Esophagus squamous epithelium (tissue), 5 donors: ENCODE results near the gene PRR19. TPM values are rescaled to one million over a fixed set of nuclear protein-coding genes. Genes with fewer than 3 reads are reported as not detected.

Source experiments
- DNase-seq: peaks from one replicate; lab custom pipeline; 2025; lab: John Stamatoyannopoulos, UW
- H3K27ac ChIP-seq, 4 donors: fragments of 200-600 bp; sonication (generic); one replicate each; pipeline ENCODE4 v1.5.1; 2016 to 2019; ENCODE audit warnings: mild to moderate bottlenecking in 1 of 4
- H3K27me3 ChIP-seq, 4 donors: fragments of 200-600 bp; sonication (generic); 1 replicate in 3 of 4; 2 replicates in 1 of 4; pipeline versions ENCODE4 v1.5.1 to v1.6.0; 2017 to 2021; ENCODE audit warnings: antibody characterized with exemption in 1 of 4
- H3K36me3 ChIP-seq, 3 donors: fragments of 200-600 bp; sonication (generic); one replicate each; pipeline ENCODE4 v1.5.1; 2016 to 2019
- H3K4me1 ChIP-seq, 3 donors: fragments of 200-600 bp; sonication (generic); one replicate each; pipeline ENCODE4 v1.5.1; 2017 to 2019
- H3K4me3 ChIP-seq, 4 donors: fragments of 200-600 bp; sonication (generic); 1 replicate in 3 of 4; 2 replicates in 1 of 4; pipeline ENCODE4 v1.5.1; 2016 to 2019; ENCODE audit warnings: mild to moderate bottlenecking in 2 of 4, moderate library complexity in 1 of 4
- H3K9me3 ChIP-seq, 3 donors: fragments of 200-600 bp; sonication (generic); one replicate each; pipeline ENCODE4 v1.5.1; 2016 to 2019
- POLR2A ChIP-seq, 4 donors: fragments of 450-650 bp; IDR thresholded peaks; one replicate each; pipeline ENCODE4 v1.6.1; 2017; ENCODE audit warnings: antibody characterized with exemption in 4 of 4, mild to moderate bottlenecking in 4 of 4, moderate library complexity in 3 of 4
- WGBS, 2 donors: methylation state at CpG; one replicate each; pipeline ENCODE4 v1.1.5; 2018; 5-methylcytosine and 5-hydroxymethylcytosine counted together
- intact Hi-C: fragments of 100-400 bp; cut with DNase I; formaldehyde crosslinking; loops from one replicate; pipeline ENCODE4 v1.15.0; 2022
- total RNA-seq, 4 donors: library from RNA; depleted of rRNA; stranded (reverse); fragments of >200 nt; gene quantifications; one replicate each; pipeline ENCODE4 v1.1.0, GENCODE V29; 2016
- TF ChIP-seq, protein P1 (sequence below), 6 experiments: fragments of 450-650 bp in 4 of 6; fragments of 200-600 bp in 2 of 6; sonication (generic) in 2 of 6; IDR thresholded peaks; one replicate each; pipeline ENCODE4 v1.5.1; 2016 to 2019; ENCODE audit warnings: antibody characterized with exemption in 6 of 6, mild to moderate bottlenecking in 4 of 6, moderate library complexity in 4 of 6
- donor health status: DM: yes; HTN: yes; CAD: no.

PRR19 gene
- total RNA-seq, 4 donors from 2014 or later = 0.75 to 1.0 (median 0.82) TPM

GRCh38 chr19:42288387-42288786 lies 13.5 kb upstream of the PRR19 start:
- Histone ChIP-seq H3K27ac (no peak overlapping the region), H3K9me3 (no peaks in the 10 kb centered on the region), H3K27me3 (no peaks in the 10 kb centered on the region), H3K4me3 (no peak overlapping the region), H3K36me3 (peaks cover 54 to 68% (median 59%) of the 10 kb centered on the region in 3 donors), H3K4me1 (peaks cover 21 to 59% (median 33%) of the 10 kb centered on the region in 3 donors)
- intact Hi-C loops = no loop called here
- DNase-seq = no peak
- 75 to 89% methylated on average over 3 to 4 of the region's 4 CpGs for WGBS, 2 donors
- TF ChIP-seq, protein P1, sequence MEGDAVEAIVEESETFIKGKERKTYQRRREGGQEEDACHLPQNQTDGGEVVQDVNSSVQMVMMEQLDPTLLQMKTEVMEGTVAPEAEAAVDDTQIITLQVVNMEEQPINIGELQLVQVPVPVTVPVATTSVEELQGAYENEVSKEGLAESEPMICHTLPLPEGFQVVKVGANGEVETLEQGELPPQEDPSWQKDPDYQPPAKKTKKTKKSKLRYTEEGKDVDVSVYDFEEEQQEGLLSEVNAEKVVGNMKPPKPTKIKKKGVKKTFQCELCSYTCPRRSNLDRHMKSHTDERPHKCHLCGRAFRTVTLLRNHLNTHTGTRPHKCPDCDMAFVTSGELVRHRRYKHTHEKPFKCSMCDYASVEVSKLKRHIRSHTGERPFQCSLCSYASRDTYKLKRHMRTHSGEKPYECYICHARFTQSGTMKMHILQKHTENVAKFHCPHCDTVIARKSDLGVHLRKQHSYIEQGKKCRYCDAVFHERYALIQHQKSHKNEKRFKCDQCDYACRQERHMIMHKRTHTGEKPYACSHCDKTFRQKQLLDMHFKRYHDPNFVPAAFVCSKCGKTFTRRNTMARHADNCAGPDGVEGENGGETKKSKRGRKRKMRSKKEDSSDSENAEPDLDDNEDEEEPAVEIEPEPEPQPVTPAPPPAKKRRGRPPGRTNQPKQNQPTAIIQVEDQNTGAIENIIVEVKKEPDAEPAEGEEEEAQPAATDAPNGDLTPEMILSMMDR (IDR thresholded peaks at IDR 0.05) = no peak

GRCh38 chr19:42288881-42289555 lies 12.9 kb upstream of the PRR19 start:
- Histone ChIP-seq H3K27me3 (no peaks in the 10 kb centered on the region), H3K36me3 (peaks cover 60 to 75% (median 63%) of the 10 kb centered on the region in 3 donors), H3K4me1 (peaks cover 21 to 57% (median 31%) of the 10 kb centered on the region in 3 donors), H3K4me3 (no peak overlapping the region), H3K9me3 (no peaks in the 10 kb centered on the region), H3K27ac (no peak overlapping the region)
- intact Hi-C loops = no loop called here
- TF ChIP-seq POLR2A (IDR thresholded peaks at IDR 0.05) = no peak
- TF ChIP-seq, protein P1 (IDR thresholded peaks at IDR 0.05) = no peak
- no peak for DNase-seq
- 73 to 82% methylated on average over 2 to 4 of the region's 22 CpGs for WGBS, 2 donors

DNA sequence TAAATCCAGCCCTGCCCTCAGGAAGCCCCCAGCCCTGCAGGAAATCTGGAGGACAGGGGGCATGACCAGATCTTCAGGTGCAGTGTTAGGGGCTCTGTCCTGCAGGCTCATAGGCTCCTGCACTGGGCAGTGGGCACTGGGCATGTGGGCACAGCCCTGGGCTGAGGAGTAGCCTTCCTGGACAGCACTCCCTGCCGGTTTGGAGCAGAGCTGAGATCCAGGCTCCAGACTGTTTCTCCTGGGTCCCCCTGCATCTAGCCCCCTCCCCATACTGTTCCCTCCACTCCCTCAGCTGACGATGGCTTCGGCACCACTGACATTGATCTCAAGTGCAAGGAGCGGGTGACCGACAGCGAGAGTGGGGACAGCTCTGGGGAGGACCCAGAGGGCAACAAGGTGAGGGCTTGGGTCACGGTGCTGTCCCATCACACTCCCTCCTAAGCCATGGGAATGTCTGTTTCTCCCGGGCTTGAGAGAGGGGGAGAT lies 12.3 kb upstream of the PRR19 start:
- H3K36me3 ChIP-seq = peaks cover 64 to 80% (median 69%) of the 10 kb centered on the region in 3 donors
- intact Hi-C loops = loop anchor here (10.0 kb wide), 1 partner anchor 45 kb away; the partner anchor contains the start of gene GSK3A
- 81 to 91% methylated on average over 3 to 8 of the region's 8 CpGs for WGBS, 2 donors

DNA sequence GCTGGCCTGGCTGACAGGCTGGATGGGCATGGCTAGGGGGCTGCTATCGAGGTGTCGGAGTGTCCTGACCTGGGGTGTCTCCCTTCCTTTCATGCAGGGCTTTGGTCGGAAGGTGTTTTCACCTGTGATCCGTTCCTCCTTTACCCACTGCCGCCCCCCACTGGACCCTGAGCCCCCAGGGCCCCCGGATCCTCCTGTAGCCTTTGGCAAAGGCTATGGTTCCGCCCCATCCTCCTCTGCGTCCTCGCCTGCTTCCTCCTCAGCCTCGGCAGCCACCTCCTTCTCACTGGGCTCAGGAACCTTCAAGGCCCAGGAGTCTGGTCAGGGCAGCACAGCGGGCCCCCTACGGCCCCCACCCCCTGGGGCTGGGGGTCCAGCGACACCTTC lies 11.8 kb upstream of the PRR19 start:
- H3K36me3 ChIP-seq = peaks cover 64 to 86% (median 73%) of the 10 kb centered on the region in 3 donors
- no peak overlapping the region for H3K4me3 ChIP-seq
- H3K4me1 ChIP-seq = peaks cover 16 to 50% (median 23%) of the 10 kb centered on the region in 3 donors
- intact Hi-C loops = loop anchor here (10.0 kb wide), 1 partner anchor 45 kb away; the partner anchor contains the start of gene GSK3A
- H3K27ac ChIP-seq = no peak overlapping the region
- no peaks in the 10 kb centered on the region for H3K27me3 ChIP-seq
- TF ChIP-seq, protein P1 (IDR thresholded peaks at IDR 0.05) = no peak
- TF ChIP-seq POLR2A (IDR thresholded peaks at IDR 0.05) = no peak
- no peaks in the 10 kb centered on the region for H3K9me3 ChIP-seq
- no peak for DNase-seq
- 68% methylated on average over 7 of the region's 13 CpGs; no CpG with 5 or more reads in 1 of the 2 donors for WGBS, 2 donors

More for the DNA sequence above, 12.3 kb upstream of the PRR19 start:
- Histone ChIP-seq H3K9me3 (no peaks in the 10 kb centered on the region), H3K27ac (no peak overlapping the region), H3K4me1 (peaks cover 21 to 55% (median 28%) of the 10 kb centered on the region in 3 donors), H3K27me3 (no peaks in the 10 kb centered on the region), H3K4me3 (no peak overlapping the region)
- DNase-seq = no peak
- no peak for TF ChIP-seq POLR2A (IDR thresholded peaks at IDR 0.05)
- TF ChIP-seq, protein P1 (IDR thresholded peaks at IDR 0.05) = no peak
